Gastrocnemius medialis (tissue), 4 donors: ENCODE measurements around the gene RIPK3. TPM values are rescaled to one million over a fixed set of nuclear protein-coding genes. Genes with fewer than 3 reads are reported as not detected.

Experiments
- ATAC-seq, 2 donors: fragments of 150-250 bp; one replicate each; pipeline ENCODE4 v1.9.1; 2016
- DNase-seq, 2 donors: peaks; one replicate each; pipeline ENCODE4 v3.0.0-alpha.2; 2019
- H3K27ac ChIP-seq, 4 donors: fragments of 200-600 bp; sonication (generic); 1 replicate in 1 of 4; 2 replicates in 3 of 4; pipeline ENCODE4 v1.5.1; 2016 to 2018; ENCODE audit warnings: mild to moderate bottlenecking in 2 of 4, moderate library complexity in 1 of 4
- H3K27me3 ChIP-seq, 3 donors: fragments of 200-600 bp; sonication (generic) in 2 of 3; 1 replicate in 1 of 3; 2 replicates in 2 of 3; pipeline versions ENCODE4 v1.5.1 to v1.6.0; 2016 to 2019; ENCODE audit warnings: mild to moderate bottlenecking in 1 of 3, moderate library complexity in 1 of 3
- H3K36me3 ChIP-seq, 2 donors: fragments of 200-600 bp; sonication (generic) in 1 of 2; one replicate each; pipeline ENCODE4 v1.5.1; 2017 to 2018
- H3K4me1 ChIP-seq, 2 donors: fragments of 200-600 bp; sonication (generic) in 1 of 2; one replicate each; pipeline ENCODE4 v1.5.1; 2016 to 2017; ENCODE audit warnings: mild to moderate bottlenecking in 2 of 2
- H3K4me3 ChIP-seq, 4 donors: fragments of 200-600 bp; sonication (generic) in 3 of 4; 1 replicate in 1 of 4; 2 replicates in 3 of 4; pipeline ENCODE4 v1.5.1; 2016 to 2019; ENCODE audit warnings: mild to moderate bottlenecking in 2 of 4
- H3K9me3 ChIP-seq, 3 donors: fragments of 200-600 bp; sonication (generic) in 2 of 3; 1 replicate in 1 of 3; 2 replicates in 2 of 3; pipeline ENCODE4 v1.5.1; 2016 to 2019
- POLR2A ChIP-seq, 2 donors: fragments of 450-650 bp; IDR thresholded peaks; one replicate each; pipeline ENCODE4 v1.6.1; 2017; ENCODE audit warnings: antibody characterized with exemption in 2 of 2, mild to moderate bottlenecking in 2 of 2, moderate library complexity in 2 of 2
- in situ Hi-C, 4 donors: fragments of 200-750 bp; cut with MboI; loops; one replicate each; pipeline versions ENCODE4 v1.15.0 to v1.8.0; 2017; ENCODE audit warnings: low sequenced_read_pairs in 4 of 4
- intact Hi-C: fragments of 100-400 bp; cut with DNase I; formaldehyde crosslinking; loops from one replicate; pipeline ENCODE4 v1.15.1; 2023; ENCODE audit warnings: low total_unique reads
- total RNA-seq, 4 donors: library from RNA; depleted of rRNA; stranded (reverse); fragments of >200 nt; gene quantifications; one replicate each; pipeline versions ENCODE4 v1.1.0 to v1.2.3, GENCODE V29; 2016
- TF ChIP-seq, protein P1 (sequence below), 5 experiments: fragments of 450-650 bp in 3 of 5; fragments of 200-600 bp in 2 of 5; sonication (generic) in 2 of 5; IDR thresholded peaks in 4 of 5; conservative IDR thresholded peaks in 1 of 5; 1 replicate in 4 of 5; 2 replicates in 1 of 5; pipeline ENCODE4 v1.5.1; 2016 to 2019; ENCODE audit warnings: antibody characterized with exemption in 5 of 5, mild to moderate bottlenecking in 3 of 5, moderate library complexity in 3 of 5

RIPK3 gene
- total RNA-seq, 4 donors from 2014 or later = 0.66 to 1.6 (median 0.97) TPM

DNA sequence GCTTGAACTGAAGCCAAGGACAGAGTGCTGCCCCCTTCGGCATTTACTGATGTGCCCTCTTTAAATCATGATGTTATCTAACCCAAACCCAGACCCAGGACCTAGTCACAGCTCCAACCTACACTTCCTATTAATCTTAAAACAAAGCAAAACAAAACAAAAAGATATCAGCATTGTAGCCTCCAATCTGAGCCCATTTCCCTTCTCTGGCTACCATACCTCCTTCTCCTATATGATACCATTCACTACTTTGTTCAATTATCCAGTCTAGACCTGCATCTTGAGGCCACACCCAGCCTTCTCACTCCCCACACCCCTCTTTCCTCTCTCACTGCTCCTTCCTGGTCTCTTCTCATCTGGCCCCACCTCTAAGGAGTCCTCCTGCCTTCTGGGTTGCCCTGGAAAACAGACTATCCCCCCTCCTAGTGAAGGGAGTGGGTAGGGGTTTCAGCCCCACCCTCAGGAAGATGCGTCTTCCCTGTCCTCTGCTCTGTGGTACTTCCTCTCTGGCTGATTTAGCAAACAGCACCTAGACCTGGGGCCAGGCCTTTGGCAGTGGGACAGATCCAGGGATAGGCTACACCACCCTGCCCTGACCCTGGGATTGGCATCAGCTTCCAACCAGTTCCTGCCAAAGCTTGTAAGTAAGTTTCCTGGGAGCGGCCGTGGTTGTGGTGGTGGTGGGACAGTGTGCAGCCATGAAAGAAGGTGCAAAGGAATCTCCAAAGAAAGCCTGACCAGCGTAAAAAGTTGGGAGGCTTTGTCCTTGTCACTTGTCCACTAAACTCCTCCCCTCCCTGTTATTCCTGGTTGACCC lies 25.2 kb downstream of the RIPK3 start:
- no peak for TF ChIP-seq POLR2A (IDR thresholded peaks at IDR 0.05)
- TF ChIP-seq, protein P1, sequence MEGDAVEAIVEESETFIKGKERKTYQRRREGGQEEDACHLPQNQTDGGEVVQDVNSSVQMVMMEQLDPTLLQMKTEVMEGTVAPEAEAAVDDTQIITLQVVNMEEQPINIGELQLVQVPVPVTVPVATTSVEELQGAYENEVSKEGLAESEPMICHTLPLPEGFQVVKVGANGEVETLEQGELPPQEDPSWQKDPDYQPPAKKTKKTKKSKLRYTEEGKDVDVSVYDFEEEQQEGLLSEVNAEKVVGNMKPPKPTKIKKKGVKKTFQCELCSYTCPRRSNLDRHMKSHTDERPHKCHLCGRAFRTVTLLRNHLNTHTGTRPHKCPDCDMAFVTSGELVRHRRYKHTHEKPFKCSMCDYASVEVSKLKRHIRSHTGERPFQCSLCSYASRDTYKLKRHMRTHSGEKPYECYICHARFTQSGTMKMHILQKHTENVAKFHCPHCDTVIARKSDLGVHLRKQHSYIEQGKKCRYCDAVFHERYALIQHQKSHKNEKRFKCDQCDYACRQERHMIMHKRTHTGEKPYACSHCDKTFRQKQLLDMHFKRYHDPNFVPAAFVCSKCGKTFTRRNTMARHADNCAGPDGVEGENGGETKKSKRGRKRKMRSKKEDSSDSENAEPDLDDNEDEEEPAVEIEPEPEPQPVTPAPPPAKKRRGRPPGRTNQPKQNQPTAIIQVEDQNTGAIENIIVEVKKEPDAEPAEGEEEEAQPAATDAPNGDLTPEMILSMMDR (IDR thresholded peaks at IDR 0.05 in 4 of 5, conservative IDR thresholded peaks at IDR 0.05 in 1 of 5) = no peak
- peak overlapping the region in 2 of 4 donors; percentile 53 to 74 for H3K27ac ChIP-seq
- H3K36me3 ChIP-seq = no peaks in the 10 kb centered on the region
- in situ Hi-C loops = no loop called here
- intact Hi-C loops = loop anchor here (5.0 kb wide), 1 partner anchor 123 kb away; no protein-coding TSS in a partner anchor
- ATAC-seq = no peak
- no peak for DNase-seq
- peaks cover 11 to 31% (median 20%) of the 10 kb centered on the region in 3 donors for H3K27me3 ChIP-seq
- no peak overlapping the region for H3K4me3 ChIP-seq
- peaks cover 11 to 18% of the 10 kb centered on the region in 2 donors for H3K4me1 ChIP-seq
- no peaks in the 10 kb centered on the region for H3K9me3 ChIP-seq

DNA sequence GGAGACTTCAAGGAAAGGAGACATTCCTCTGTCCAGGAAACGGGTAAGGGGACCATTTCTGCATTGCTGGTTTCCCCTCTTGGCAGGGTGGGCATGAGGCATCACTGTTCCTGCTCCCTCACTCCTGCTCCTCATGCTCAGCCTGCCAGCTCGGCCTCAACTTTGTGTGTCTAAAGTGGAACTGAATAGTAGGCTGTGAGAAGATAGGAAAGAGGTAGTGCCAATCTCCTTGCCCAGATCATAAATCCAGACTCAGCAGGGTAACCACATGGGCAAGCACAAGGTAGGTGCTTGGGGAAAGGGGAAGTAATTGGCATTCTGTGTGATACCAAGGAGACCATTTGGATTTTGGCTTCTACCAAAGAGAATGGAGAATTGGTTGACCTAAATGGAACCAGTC lies 25.9 kb downstream of the RIPK3 start:
- no peak for ATAC-seq
- peak overlapping the region in 2 of 4 donors; percentile 24 to 74 for H3K27ac ChIP-seq
- intact Hi-C loops = loop anchor here (5.0 kb wide), 1 partner anchor 123 kb away; no protein-coding TSS in a partner anchor
- in situ Hi-C loops = no loop called here
- no peak for DNase-seq
- no peak overlapping the region for H3K4me3 ChIP-seq
- H3K9me3 ChIP-seq = no peaks in the 10 kb centered on the region
- peaks cover 7 to 25% (median 17%) of the 10 kb centered on the region in 3 donors for H3K27me3 ChIP-seq
- peaks cover 12 to 18% of the 10 kb centered on the region in 2 donors for H3K4me1 ChIP-seq
- TF ChIP-seq, protein P1 (IDR thresholded peaks at IDR 0.05 in 4 of 5, conservative IDR thresholded peaks at IDR 0.05 in 1 of 5) = no peak
- TF ChIP-seq POLR2A (IDR thresholded peaks at IDR 0.05) = no peak
- H3K36me3 ChIP-seq = no peaks in the 10 kb centered on the region

DNA sequence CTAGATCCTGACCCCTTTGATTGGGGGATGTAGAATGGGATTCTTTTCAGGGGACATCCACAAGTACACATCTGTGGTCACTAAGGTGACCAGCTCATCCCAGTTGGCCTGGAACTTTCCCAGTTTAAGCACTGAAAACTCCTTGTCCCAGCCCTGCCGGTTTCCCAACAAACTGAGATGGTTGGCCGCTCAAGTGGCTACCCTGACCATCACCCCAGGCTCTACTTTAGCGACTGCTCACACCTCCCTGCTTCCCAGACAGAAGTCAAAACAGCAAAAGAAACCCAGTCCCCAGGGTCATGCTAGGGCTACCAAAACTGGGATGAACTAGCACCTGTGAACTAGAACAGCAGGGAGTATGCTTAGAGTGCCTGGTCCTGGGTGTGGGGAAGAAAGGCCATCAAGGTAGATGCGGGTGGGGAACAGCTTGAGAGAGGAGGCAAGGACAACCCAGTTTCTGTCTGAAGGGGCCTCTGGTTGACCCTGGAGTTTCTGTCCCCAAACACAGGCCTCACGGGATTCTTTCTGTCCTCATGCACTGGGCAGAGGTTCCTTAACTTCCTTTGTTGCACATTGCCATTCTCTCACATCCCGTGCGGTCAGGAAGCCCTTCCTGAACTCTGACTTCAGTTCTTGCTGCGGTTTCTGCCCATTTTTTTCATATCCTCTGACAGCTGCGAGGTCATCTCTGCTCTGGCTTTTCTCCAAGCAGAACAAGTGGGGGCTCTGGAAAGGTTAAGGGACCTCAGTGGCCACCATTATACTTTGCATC lies 26.9 kb downstream of the RIPK3 start:
- peak in 1 of 2 donors; percentile 37 for DNase-seq
- Histone ChIP-seq H3K27me3 (peaks cover 3 to 15% (median 15%) of the 10 kb centered on the region in 3 donors), H3K4me3 (no peak overlapping the region), H3K9me3 (no peaks in the 10 kb centered on the region), H3K27ac (peak overlapping the region; percentile 71 to 81 (median 73)), H3K4me1 (peaks cover 12 to 20% of the 10 kb centered on the region in 2 donors), H3K36me3 (no peaks in the 10 kb centered on the region)
- in situ Hi-C loops (no loop called here), intact Hi-C loops (loop anchor here (5.0 kb wide), 1 partner anchor 124 kb away; no protein-coding TSS in a partner anchor)
- no peak for ATAC-seq
- no peak for TF ChIP-seq POLR2A (IDR thresholded peaks at IDR 0.05)
- TF ChIP-seq, protein P1 (IDR thresholded peaks at IDR 0.05 in 4 of 5, conservative IDR thresholded peaks at IDR 0.05 in 1 of 5) = no peak

DNA sequence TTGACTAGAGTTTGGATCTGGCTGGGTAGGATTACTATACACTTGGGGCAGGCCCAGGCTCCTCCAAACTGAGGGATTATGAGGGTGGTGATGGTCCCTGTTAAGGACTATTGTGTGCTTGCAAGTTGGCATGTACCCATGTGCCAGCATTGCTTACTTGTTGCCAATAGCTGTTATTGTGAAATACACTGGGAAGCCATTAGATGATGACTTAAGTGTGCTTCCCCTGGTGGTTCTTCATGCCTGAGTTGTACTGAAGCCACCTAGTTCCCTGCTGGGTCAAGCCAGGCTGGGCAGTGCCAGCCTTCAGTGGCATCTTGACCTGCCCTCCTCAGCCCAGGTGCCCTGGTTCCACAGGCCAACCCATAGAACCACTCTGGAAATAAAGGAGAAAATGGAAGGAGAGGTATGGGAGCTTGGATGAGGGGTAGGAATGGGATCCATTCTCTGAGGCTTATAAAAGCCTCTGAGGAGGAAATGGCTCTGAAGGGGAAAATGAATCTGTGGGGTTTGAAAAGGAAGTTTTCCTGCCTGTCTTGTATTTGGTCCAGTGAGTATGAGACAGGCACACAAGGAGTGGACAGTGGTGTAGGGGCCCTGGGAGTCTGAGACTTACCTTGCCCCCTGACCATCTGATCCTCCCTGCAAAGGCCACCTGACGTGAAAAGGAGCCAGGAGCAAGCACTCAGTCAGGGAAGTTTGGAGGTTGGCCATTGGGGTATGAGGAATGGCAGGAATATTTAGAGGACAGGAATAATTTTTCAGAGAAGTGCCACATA lies 27.8 kb downstream of the RIPK3 start:
- Histone ChIP-seq H3K4me1 (peaks cover 12 to 22% of the 10 kb centered on the region in 2 donors), H3K36me3 (peaks cover 0 to 2% of the 10 kb centered on the region in 2 donors), H3K9me3 (no peaks in the 10 kb centered on the region), H3K4me3 (peak overlapping the region; percentile 51 to 75 (median 55)), H3K27ac (peak overlapping the region; percentile 71 to 81 (median 73)), H3K27me3 (peaks cover 3 to 6% (median 6%) of the 10 kb centered on the region in 3 donors)
- DNase-seq (no peak), ATAC-seq (no peak)
- TF ChIP-seq, protein P1 (IDR thresholded peaks at IDR 0.05 in 4 of 5, conservative IDR thresholded peaks at IDR 0.05 in 1 of 5) = no peak
- TF ChIP-seq POLR2A (IDR thresholded peaks at IDR 0.05) = no peak
- in situ Hi-C loops (no loop called here), intact Hi-C loops (loop anchor here (1.0 to 5.0 kb wide), 3 partner anchors 41 to 125 kb away; partner anchors contain the start of genes RABGGTA and TINF2)
